Activated T-cell treated with anti-CD3 and anti-CD28 coated beads for 48 hours (primary cell): ENCODE results near the gene MAP3K13.
"Not testable (repeated sequence)": the region's sequence is repeated elsewhere in the genome, so short reads cannot be mapped to it uniquely, and the experiment has no call there.

Experiments
- DNase-seq: peaks from one replicate; pipeline ENCODE4 v3.0.0-alpha.2; 2020; ENCODE audit warnings: low read depth

Gene MAP3K13

GRCh38 chr3:185399737-185400667, 37.1 kb downstream of the MAP3K13 start:
- DNase-seq, result no peak

GRCh38 chr3:185400866-185401265, 37.9 kb downstream of the MAP3K13 start:
- no peak for DNase-seq

- DNase-seq, result no peak
Observed at GRCh38 chr3:185401319-185401955, 38.5 kb downstream of the MAP3K13 start.

DNA sequence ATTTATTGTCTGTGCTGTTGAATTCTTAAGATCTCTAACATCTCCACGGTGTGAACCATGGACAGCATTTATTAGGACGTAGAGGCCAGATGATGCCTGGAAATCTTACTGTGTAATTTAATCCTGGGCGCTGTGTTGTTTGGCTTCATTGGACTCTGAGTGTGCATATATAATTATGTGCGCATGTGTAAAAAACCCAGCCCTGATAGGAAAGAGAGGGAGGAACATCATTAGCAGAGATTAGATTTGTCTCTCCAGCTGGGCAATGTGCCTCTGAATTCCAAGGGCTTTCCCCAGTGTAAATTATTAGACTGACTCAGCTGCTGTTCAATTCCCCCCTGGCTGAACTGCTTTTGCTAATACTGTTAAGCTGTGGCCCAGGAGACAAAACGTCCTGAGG, 39.6 kb downstream of the MAP3K13 start:
- no peak for DNase-seq

DNA sequence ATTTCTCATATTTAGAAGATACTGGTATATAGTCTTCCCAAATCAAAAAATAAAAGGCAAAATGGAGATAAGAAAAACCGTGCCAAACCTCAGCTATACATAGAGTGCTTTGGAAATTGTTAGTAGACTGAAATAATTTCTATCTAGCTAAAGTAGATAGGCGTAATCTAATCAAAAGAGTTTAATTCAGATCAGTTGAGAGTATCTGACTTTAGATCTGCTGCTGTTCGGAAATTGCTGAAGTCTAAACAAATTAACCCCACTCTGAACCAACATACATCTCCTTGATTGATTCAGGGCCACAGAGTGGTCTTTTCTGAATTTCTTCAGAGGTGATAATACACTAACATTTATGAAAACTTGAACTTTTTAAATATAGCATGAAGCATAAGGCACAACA, 40.1 kb downstream of the MAP3K13 start:
- no peak for DNase-seq

DNA sequence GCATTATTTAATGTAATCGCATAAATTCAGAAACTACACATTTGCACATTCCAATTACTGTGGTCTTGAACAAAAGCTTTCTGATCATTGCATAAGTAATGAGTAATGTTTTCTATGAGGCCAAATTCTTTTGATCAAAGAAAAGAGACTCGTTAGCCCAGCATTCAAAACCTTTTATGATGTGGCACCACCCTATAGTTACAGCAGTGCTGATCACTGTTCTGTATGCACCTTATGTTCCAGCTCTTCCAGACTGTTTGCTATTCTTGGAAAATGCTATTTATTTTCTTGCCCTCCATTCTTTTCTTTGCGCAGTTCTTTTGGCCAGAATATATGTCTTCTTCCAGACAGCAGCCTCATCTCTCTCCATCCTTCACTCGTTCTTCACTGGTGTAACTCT, 42.3 kb downstream of the MAP3K13 start:
- DNase-seq, result no peak

- no peak for DNase-seq
Observed at GRCh38 chr3:185405664-185406063, 42.7 kb downstream of the MAP3K13 start.

- no peak for DNase-seq
Observed at GRCh38 chr3:185406121-185406620, 43.2 kb downstream of the MAP3K13 start.

DNA sequence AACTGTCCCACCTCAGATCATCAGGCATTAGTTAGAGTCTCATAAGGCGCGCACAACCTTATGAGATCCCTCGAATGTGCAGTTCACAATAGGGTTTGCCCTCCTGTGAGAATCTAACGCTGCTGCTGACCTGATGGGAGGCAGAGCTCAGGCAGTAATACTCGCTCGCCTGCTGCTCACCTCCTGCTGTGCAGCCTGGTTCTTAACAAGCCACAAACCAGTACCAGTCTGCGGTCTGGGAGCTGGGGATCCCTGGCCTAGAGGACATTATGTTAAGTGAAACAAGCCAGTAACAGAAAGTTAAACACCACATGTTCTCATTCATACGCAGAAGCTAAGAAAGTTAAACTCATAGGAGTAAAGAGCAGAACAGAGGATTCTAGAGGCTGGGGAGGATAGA, 47.0 kb downstream of the MAP3K13 start:
- DNase-seq, result no peak

DNA sequence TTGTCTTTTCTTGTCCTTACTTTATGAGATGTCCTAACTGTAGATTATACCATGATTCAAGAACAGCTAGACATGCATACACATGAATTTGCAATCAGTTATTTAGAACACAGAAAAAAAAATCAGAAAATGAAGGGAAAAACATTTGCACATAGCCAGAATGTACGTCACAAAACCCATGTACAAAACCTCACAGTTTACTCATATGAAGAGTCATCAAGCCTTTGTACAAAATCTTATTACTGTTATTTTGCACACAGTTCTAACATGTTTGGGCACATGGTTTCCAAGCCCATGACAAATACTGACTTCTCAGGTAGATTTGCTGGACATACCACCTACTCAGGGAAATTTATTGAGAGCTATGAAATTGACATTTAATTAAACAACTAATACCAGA, 48.2 kb downstream of the MAP3K13 start:
- no peak for DNase-seq

DNA sequence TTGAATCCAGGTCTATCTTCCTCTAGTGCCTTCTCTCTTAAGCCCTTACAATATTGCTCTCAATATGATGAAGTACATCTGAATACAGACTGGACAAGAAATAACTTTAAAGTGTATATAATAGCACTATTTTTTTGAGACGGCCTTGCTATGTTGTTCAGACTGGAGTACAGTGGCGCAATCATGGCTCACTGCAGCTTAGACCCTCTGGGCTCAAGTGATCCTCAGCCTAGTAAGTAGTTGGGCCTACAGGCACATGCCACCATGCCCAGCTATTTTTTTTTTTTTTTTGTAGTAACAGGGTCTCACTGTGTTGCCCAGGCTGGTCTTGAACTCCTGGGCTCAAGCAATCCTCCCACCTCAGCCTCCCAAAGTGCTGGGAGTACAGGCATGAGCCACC, 53.6 kb downstream of the MAP3K13 start:
- no peak for DNase-seq

- DNase-seq, result not testable (repeated sequence)
Observed at GRCh38 chr3:185418561-185418977, 55.6 kb downstream of the MAP3K13 start.

DNA sequence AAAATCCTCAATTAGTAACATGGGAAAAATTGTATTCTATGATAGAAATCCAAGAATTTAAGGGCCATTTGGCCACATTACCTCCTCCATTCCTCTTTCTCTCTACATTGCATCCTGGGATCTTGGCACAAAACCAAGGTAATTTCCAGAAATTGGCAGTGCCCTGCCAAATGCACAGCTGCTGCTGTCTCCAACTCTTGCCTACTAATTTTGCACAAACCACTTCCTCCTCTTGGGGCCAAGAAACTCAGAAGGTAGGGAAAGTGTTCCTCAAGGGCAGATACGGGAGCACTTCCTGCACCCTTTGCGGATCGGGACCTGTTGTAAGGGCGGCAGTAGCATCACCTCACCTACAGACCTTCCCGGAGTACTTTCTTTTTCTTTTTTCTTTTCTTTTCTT, 57.8 kb downstream of the MAP3K13 start:
- DNase-seq, result no peak

DNA sequence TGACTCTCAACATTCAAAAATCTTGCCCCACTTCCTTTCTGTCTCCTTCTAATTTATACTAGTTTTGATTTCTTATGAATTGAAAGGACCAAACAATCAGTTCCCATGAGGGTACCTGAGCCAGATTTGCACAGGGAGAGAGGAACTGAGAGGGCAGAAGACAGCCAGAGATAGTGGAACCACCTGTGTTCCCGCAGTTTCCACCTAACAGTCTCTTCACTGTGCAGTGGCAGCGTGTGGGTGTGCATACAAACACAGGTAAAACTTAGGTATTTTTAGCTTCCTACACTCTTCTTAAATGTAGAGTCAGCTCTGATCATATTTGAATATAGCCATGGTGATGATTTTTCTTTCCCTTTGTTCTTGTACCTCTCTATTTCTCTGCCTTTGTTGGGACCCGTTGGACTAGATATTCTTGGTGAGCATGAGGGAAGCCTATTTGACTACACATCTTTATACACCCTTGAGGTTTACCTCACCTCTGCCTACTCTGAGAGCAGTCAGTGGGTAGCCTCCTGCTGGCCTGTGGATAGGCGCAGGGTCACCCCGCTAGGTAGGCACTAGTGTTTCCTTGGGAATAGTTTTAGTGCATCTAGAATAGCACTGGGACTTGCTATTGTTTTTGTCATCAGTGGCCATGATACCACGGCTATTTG, 58.8 kb downstream of the MAP3K13 start:
- DNase-seq, result no peak

- DNase-seq, result no peak
Observed at GRCh38 chr3:185422677-185423076, 59.7 kb downstream of the MAP3K13 start.

GRCh38 chr3:185423178-185423577, 60.2 kb downstream of the MAP3K13 start:
- DNase-seq, result no peak

DNA sequence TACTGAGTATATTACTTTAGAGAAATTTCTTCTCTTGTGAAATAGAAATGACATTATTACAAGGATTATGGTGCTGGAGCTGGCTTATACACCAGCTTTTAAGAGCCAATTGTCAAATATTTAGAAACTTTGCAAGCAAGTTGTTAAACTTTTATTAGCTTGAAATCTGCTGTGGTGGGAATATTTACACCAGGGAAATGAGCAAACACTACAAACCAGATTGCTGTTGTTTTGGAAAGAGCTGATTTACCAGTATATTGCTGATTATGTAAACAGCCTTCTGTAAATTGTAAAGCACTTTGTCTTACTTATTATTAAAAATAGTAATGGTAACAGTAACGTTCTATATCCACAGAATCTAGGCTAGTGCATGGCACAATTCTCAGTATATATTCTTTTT, 61.5 kb downstream of the MAP3K13 start:
- DNase-seq, result no peak

- DNase-seq, result no peak
Observed at GRCh38 chr3:185430375-185430774, 67.4 kb downstream of the MAP3K13 start.

DNA sequence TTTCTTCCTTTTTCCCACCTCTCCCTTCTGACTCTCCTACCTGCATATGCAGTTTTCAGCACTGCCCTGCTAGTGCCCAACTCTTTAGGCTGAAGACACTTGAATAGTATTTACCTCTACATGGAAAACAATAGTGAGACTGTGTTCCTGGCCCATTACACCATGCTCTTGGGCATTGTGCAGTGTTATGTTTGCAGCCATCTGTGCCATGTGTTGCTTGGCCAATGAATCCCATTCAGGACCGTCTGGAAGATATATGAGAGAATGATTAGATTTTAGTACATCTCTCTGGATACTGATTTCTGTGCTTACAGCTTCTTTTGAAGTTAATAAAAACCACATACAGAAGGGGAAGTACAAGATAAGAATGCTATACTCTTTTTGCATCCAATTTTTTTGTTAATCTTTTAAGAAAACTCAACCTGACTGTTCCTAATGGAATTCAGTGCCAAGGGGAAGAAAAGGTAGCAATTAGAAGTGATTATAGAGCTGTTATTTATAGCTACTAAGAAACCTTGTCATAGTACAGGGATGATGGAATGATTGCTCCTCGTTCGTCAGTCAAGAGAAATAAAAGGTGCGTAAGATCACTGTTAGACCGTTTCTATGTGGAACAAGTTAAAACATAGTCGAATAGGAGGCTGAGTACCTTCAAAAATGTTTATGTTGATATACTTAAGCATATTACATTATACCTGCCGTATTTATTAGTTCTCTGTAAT, 77.0 kb downstream of the MAP3K13 start:
- DNase-seq, result no peak

- DNase-seq, result no peak
Observed at GRCh38 chr3:185442031-185442430, 79.1 kb downstream of the MAP3K13 start.

DNA sequence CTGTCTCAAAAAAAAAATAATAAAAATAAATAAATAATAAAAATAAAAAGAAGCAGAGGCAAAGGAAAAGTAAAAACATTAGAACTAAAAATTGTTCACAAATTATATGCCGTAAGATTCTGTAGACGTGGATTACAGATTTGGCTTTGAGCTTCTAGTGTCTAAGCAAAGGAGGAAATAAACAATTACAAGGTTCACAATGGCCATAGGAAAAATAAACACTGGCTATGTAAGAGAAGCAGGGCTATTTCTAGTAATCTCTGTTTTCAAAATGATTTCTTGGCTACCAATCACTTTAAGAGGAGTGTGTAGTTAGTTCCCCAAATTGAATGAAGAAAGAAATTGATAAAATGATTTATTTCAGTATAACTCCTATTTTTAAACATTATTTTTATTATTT, 81.4 kb downstream of the MAP3K13 start:
- DNase-seq, result no peak

GRCh38 chr3:185448107-185448506, 85.2 kb downstream of the MAP3K13 start:
- DNase-seq, result no peak
